GM13977 (cell line): Measurements from ENCODE around the gene CADPS.

Source experiments
- DNase-seq: peaks from one replicate; pipeline ENCODE4 v3.0.0; 2012; ENCODE audit warnings: low spot score
- in situ Hi-C: fragments of 300-500 bp; cut with MboI; formaldehyde crosslinking; loops from one replicate; pipeline ENCODE4 v1.12.0; 2022; ENCODE audit warnings: low sequenced_read_pairs, low pct_unique_long_range_greater_than_20kb, mixed read lengths, inconsistent platforms; ENCODE audit not compliant: unreplicated experiment
- TF ChIP-seq, protein P1 (sequence below): IDR thresholded peaks from 2 replicates; pipeline ENCODE4 v1.5.1; 2012; ENCODE audit warnings: mild to moderate bottlenecking, control low read depth; ENCODE audit not compliant: insufficient read depth; ENCODE audit errors: extremely low read depth, missing control alignments

Gene CADPS

DNA sequence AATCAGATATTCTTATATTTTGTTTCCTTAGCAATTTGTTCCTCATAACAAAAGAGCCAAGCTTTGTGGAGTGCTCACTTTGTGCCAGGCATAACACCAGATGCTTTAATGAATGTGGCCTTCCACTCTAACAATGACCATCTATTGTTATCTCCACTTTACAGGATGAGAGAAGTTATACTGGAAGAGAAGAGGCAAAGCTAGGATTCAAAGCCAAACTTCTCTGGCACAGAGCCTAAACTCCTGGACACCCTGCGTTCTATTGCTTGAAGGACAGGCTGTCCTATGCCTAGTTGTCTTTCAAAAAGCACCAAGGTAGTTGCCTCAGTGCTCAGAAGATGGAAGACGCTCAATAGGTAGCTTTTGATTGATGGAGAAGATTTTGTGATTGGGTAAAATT is 378.7 kb downstream of the CADPS start:
- in situ Hi-C loops: no loop called here
- no peak for DNase-seq
- TF ChIP-seq, protein P1, sequence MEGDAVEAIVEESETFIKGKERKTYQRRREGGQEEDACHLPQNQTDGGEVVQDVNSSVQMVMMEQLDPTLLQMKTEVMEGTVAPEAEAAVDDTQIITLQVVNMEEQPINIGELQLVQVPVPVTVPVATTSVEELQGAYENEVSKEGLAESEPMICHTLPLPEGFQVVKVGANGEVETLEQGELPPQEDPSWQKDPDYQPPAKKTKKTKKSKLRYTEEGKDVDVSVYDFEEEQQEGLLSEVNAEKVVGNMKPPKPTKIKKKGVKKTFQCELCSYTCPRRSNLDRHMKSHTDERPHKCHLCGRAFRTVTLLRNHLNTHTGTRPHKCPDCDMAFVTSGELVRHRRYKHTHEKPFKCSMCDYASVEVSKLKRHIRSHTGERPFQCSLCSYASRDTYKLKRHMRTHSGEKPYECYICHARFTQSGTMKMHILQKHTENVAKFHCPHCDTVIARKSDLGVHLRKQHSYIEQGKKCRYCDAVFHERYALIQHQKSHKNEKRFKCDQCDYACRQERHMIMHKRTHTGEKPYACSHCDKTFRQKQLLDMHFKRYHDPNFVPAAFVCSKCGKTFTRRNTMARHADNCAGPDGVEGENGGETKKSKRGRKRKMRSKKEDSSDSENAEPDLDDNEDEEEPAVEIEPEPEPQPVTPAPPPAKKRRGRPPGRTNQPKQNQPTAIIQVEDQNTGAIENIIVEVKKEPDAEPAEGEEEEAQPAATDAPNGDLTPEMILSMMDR: no peak

DNA sequence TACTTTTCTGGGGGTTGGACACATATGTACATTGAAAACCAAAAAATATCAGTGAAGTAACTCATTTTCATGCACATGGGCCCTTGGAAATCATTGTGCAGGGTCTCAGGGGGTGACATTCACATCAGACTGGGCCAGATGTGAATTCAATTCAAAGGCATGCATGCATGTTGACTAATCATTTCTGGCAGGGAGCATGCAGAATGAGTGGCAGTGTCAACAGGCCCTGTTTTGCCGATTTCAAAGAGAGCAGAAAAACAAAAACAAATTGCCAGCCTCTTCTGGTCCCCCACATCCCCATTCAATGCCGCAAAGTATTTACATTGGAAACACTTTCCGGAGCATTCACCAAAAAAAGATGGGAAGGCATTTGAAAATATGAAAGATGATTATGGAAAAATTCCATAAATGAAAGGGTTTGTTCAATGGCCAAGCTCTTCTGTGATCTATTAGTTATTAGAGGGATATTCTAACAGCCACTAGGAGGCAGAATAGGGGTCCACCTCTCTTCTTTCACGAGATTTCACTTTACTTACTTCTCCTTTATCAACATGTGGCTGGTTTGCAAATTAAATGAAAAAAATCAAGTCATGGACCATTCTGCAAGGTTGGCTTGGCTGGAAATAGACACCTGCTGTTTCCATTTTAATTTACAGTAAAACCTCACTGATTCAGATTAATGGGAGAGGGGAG is 382.0 kb downstream of the CADPS start:
- DNase-seq: no peak
- TF ChIP-seq, protein P1: no peak
- in situ Hi-C loops: no loop called here

DNA sequence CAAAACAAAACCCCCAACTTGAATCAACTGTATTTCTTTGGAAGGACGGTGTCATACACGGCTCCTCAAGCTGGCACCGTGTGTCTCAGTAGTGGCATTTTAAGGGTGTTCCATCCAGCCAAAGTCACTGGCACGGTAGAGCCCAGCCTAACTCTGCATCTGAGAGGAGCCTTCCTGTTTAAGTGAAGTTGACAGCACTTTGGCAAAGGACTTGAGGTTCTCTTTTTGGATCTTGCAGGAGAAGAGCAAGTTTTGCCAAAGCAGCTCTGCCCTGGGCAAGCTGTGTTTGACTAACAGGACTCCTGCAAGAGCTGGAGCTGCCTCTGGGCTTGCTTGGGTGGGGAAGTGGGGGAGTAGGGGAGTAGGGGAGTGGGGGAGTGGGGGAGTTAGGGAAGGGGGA is 392.3 kb downstream of the CADPS start:
- TF ChIP-seq, protein P1: no peak
- no peak for DNase-seq
- in situ Hi-C loops: no loop called here

DNA sequence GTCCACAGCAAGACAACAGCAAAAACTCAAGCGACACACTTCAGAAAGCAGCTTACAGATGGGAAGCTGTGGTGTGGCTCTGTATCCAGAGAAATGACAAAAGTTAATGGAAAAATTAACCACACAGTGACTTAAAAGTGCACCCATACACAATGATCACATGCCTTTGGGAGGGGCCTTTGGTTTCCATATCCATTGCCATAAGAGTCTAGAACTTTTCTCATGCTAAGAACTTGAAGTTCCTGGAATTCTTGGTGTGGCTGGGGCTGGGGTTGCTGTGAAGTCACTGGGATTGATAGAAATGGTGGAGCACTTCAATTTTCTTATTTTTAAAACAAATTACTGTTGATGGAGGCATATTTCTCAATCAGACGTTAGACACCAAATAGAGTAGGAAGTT is 393.3 kb downstream of the CADPS start:
- in situ Hi-C loops: no loop called here
- no peak for DNase-seq
- TF ChIP-seq, protein P1: no peak

DNA sequence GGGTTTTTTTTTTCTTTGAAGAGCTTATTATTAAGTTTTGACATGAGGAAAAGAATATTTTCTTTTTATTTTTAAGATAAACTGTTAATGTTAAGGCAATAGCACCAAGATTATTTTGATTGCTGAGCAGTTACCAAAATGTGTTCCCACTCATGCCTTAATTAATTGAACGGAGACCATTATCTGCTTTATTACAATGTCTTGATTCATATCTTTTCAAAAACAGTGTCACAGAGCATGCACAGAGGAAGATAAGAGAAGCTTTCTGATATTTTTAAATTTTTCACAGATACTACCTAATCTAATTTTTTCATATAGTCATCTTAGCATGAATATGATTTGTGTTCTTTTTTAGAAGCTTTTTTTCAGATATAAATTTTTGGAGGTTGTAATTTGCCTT is 395.2 kb downstream of the CADPS start:
- in situ Hi-C loops: no loop called here
- TF ChIP-seq, protein P1: no peak
- DNase-seq: no peak

DNA sequence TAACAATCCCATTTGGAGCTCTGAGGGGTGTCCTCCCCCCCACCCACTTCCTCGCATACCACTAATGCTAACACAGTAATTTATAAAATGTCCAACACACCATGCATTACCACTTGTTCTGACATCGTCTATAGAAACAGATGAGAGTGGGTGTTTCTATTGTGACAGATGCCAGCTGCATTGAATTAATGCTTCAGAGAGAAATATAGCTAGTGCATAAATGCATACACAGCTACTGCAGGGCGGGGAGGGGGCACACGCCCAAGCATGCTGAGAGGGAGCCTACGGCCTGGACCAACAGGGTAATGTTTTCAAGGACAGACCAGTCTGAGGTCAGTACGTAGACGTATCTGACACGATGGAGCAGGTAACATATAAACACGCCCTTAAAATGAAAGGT is 395.9 kb downstream of the CADPS start:
- in situ Hi-C loops: no loop called here
- no peak for DNase-seq
- TF ChIP-seq, protein P1: no peak
